DND-41 (cell line): ENCODE measurements around the gene CALML3.

Experiments used
- ATAC-seq: fragments of 200-7000 bp; cut with Tn5 transposase; 3 replicates; pipeline ENCODE4 v1.9.1; 2021; ENCODE audit warnings: low read depth; ENCODE audit not compliant: insufficient read depth
- DNase-seq: peaks from one replicate; pipeline ENCODE4 v3.0.0-alpha.2; 2020
- H2AFZ ChIP-seq: 2 replicates; pipeline ENCODE4 v1.6.0; 2012; ENCODE audit warnings: low read depth, low read length
- H3K27ac ChIP-seq: 2 replicates; pipeline ENCODE4 v1.5.1; 2012; ENCODE audit warnings: low read length, inconsistent platforms
- H3K27me3 ChIP-seq: fragments of 200-600 bp; sonication (generic); 2 replicates; pipeline ENCODE4 v1.6.0; 2012; ENCODE audit warnings: low read length, mild to moderate bottlenecking, inconsistent platforms; ENCODE audit not compliant: insufficient read depth, poor library complexity
- H3K36me3 ChIP-seq: 2 replicates; pipeline ENCODE4 v1.5.1; 2012; ENCODE audit warnings: low read length, inconsistent platforms; ENCODE audit not compliant: insufficient read depth
- H3K4me1 ChIP-seq: 2 replicates; pipeline ENCODE4 v1.5.1; 2012; ENCODE audit warnings: mild to moderate bottlenecking, low read length; ENCODE audit not compliant: insufficient read depth
- H3K4me2 ChIP-seq: 2 replicates; pipeline ENCODE4 v1.6.0; 2012; ENCODE audit warnings: mild to moderate bottlenecking, moderate library complexity, low read length, inconsistent platforms; ENCODE audit not compliant: insufficient read depth
- H3K4me3 ChIP-seq, 2 experiments: fragments of 200-600 bp in 1 of 2; shearing (Covaris generic) in 1 of 2; 2 replicates each; pipeline ENCODE4 v1.5.1; 2012 to 2016; ENCODE audit warnings: inconsistent platforms in 2 of 2, low read length in 2 of 2, mild to moderate bottlenecking in 2 of 2, low read depth in 1 of 2, moderate library complexity in 1 of 2
- H3K79me2 ChIP-seq: 2 replicates; pipeline ENCODE4 v1.6.0; 2012; ENCODE audit warnings: low read length, inconsistent platforms; ENCODE audit not compliant: insufficient read depth
- H3K9ac ChIP-seq: 2 replicates; pipeline ENCODE4 v1.6.0; 2012; ENCODE audit warnings: low read depth, mild to moderate bottlenecking, inconsistent platforms, low read length, moderate library complexity
- H3K9me3 ChIP-seq: 2 replicates; pipeline ENCODE4 v1.5.1; 2012; ENCODE audit warnings: low read length, moderate library complexity, mild to moderate bottlenecking, inconsistent platforms; ENCODE audit not compliant: insufficient read depth, severe bottlenecking
- H4K20me1 ChIP-seq: 2 replicates; pipeline ENCODE4 v1.6.0; 2012; ENCODE audit warnings: low read length; ENCODE audit not compliant: insufficient read depth
- EZH2 ChIP-seq: IDR thresholded peaks from 3 replicates; pipeline ENCODE4 v1.6.1; 2012; ENCODE audit warnings: borderline replicate concordance, low read depth, mild to moderate bottlenecking, moderate library complexity, low read length, inconsistent platforms; ENCODE audit not compliant: severe bottlenecking
- TF ChIP-seq, protein P1 (sequence below): IDR thresholded peaks from 2 replicates; pipeline ENCODE4 v1.5.1; 2012; ENCODE audit warnings: borderline replicate concordance, low read length, moderate library complexity, mild to moderate bottlenecking; ENCODE audit not compliant: poor library complexity, severe bottlenecking; ENCODE audit errors: extremely low read depth

Gene CALML3

DNA sequence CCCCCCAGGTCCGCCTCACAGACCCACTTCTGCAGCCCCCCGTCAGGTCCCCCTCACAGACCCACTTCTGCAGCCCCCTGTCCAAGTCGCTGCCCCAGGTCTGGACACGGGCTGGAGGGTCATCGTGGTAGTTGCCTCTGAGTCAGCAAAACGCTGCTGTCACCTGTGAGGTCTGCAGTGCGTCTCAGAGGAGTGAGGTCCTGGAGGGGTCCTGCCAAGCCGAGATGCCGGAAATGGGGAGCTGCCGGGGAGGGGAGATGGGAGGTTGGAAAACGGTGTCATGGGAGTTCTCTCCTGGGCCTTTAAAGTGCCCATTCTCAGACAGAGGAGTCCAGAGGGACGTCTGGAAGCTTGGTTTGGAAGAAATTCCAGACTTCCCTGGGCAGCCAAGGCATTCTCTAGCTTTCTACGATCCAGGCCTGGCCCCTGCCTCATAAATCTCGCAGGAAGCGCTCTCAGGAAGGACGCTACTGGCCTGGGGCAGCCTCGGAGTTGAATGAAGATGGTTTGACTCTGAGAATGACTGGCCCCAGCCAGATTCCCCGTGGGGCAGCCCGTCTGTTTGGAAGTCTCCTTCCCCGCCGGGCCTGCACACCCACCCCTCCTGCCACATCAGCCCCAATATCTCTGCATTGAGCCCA lies 38.7 kb downstream of the CALML3 start:
- Histone ChIP-seq H3K36me3 (no peaks in the 10 kb centered on the region), H3K4me3 (no peak overlapping the region), H3K9ac (no peak overlapping the region), H4K20me1 (no peaks in the 10 kb centered on the region), H3K9me3 (no peaks in the 10 kb centered on the region), H2AFZ (no peak overlapping the region), H3K27ac (no peak overlapping the region), H3K27me3 (no peaks in the 10 kb centered on the region), H3K79me2 (no peaks in the 10 kb centered on the region), H3K4me1 (no peaks in the 10 kb centered on the region), H3K4me2 (no peak overlapping the region)
- no peak for TF ChIP-seq EZH2
- TF ChIP-seq, protein P1, sequence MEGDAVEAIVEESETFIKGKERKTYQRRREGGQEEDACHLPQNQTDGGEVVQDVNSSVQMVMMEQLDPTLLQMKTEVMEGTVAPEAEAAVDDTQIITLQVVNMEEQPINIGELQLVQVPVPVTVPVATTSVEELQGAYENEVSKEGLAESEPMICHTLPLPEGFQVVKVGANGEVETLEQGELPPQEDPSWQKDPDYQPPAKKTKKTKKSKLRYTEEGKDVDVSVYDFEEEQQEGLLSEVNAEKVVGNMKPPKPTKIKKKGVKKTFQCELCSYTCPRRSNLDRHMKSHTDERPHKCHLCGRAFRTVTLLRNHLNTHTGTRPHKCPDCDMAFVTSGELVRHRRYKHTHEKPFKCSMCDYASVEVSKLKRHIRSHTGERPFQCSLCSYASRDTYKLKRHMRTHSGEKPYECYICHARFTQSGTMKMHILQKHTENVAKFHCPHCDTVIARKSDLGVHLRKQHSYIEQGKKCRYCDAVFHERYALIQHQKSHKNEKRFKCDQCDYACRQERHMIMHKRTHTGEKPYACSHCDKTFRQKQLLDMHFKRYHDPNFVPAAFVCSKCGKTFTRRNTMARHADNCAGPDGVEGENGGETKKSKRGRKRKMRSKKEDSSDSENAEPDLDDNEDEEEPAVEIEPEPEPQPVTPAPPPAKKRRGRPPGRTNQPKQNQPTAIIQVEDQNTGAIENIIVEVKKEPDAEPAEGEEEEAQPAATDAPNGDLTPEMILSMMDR = no peak
- DNase-seq (no peak), ATAC-seq (no peak)

DNA sequence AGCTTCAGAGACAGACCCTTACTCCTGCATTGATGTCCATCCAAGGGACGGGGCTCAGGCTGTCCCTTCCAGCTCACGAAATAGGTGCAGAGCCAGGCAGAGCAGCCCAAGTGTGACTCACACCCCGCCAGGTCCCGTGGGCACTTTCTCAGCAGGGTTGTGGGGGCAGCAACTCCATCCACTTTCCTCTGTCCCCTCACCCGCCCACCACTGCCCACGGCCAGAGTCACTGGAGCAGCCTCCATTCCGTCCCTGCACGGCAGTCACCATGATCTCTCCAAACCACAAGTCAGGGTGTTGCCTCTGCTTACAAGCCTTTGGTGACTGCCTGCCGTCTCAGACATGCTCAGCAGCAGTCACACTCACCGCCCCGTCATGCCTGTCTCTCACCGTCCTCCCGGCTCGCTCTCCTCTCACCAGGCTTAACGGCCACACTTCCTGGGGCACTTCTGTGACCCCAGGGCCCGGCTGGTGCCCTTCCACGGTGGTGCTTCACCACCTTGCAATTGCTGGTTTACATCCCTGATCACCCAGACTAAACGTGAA lies 39.3 kb downstream of the CALML3 start:
- Histone ChIP-seq H3K4me1 (no peaks in the 10 kb centered on the region), H2AFZ (no peak overlapping the region), H3K79me2 (no peaks in the 10 kb centered on the region)

DNA sequence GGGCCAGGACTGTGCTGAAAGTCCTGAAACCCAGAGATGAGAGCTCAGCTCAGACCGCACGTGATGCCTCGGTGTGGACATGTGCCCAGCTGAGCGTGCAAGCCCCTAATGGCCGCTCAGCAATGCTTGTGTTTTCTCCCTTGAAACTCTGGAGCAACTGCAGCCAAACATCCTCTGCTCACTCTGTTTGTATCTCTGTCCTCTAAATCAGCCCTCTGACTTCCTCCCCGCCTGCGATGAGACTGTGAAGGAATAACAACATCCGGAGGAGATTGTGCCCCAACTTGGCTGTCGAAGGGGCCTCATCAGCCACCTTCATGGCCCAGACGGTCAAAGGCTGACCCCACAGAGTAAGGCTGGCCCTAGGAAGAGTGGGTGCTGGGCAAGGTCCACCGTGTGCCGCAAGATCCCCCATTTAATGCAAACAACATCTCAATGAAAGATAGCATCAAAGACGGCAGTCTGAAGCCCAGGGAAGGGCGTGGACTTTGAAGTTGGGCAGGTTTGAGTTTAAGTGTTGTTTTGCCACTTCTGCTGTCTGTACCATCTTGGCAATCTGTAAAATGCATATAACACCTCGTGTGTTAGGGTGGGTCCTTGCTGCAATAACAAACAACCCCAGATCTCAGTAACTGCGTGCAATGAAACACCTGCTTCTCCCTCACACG lies 39.9 kb downstream of the CALML3 start:
- Histone ChIP-seq H4K20me1 (no peaks in the 10 kb centered on the region), H3K79me2 (no peaks in the 10 kb centered on the region), H3K4me1 (no peaks in the 10 kb centered on the region), H3K27ac (no peak overlapping the region), H3K36me3 (no peaks in the 10 kb centered on the region), H3K9me3 (no peaks in the 10 kb centered on the region), H2AFZ (no peak overlapping the region), H3K9ac (no peak overlapping the region), H3K4me2 (no peak overlapping the region), H3K27me3 (no peaks in the 10 kb centered on the region), H3K4me3 (no peak overlapping the region)
- TF ChIP-seq, protein P1 = no peak
- no peak for TF ChIP-seq EZH2
- DNase-seq (no peak), ATAC-seq (no peak)

More for the DNA sequence above, 39.3 kb downstream of the CALML3 start:
- Histone ChIP-seq H3K4me2 (no peak overlapping the region), H4K20me1 (no peaks in the 10 kb centered on the region), H3K27me3 (no peaks in the 10 kb centered on the region), H3K9me3 (no peaks in the 10 kb centered on the region), H3K4me3 (no peak overlapping the region), H3K36me3 (no peaks in the 10 kb centered on the region), H3K9ac (no peak overlapping the region), H3K27ac (no peak overlapping the region)
- DNase-seq (no peak), ATAC-seq (no peak)
- TF ChIP-seq EZH2 = no peak
- TF ChIP-seq, protein P1 = no peak
